D721Med (cell line): Measurements from ENCODE around the gene PRKD1.

Experiments
- DNase-seq: peaks from one replicate; pipeline ENCODE4 v3.0.0; 2011; ENCODE audit warnings: low spot score; ENCODE audit not compliant: insufficient read length
- FAIRE-seq: peaks from 2 replicates; lab custom pipeline; 2011; peaks lifted over from hg19 to GRCh38; lab: Jason Lieb, UNC
- TF ChIP-seq, protein P1 (sequence below): IDR thresholded peaks from 2 replicates; pipeline ENCODE4 v1.5.1; 2012; ENCODE audit warnings: mild to moderate bottlenecking, control low read depth; ENCODE audit not compliant: insufficient read depth; ENCODE audit errors: missing control alignments

Gene PRKD1

DNA sequence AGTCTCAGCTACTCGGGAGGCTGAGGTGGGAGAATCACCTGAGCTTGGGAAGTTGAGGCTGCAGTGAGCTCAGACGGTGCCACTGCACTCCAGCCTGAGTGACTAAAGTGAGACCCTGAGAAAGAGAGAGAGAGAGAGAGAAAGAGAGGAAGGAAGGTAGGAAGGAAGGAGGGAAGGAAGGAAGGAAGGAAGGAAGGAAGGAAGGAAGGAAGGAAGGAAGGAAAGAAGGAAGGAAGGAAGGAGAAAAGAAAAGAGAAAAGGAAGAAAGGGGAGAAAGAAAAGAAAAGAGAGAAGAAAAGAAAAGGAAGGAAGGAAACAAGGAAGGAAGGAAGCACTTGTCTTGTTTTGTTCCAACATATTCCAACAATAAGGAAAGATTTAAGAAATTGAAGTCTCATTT is 7.8 kb downstream of the PRKD1 start:
- DNase-seq (no peak), FAIRE-seq (no peak)
- TF ChIP-seq, protein P1, sequence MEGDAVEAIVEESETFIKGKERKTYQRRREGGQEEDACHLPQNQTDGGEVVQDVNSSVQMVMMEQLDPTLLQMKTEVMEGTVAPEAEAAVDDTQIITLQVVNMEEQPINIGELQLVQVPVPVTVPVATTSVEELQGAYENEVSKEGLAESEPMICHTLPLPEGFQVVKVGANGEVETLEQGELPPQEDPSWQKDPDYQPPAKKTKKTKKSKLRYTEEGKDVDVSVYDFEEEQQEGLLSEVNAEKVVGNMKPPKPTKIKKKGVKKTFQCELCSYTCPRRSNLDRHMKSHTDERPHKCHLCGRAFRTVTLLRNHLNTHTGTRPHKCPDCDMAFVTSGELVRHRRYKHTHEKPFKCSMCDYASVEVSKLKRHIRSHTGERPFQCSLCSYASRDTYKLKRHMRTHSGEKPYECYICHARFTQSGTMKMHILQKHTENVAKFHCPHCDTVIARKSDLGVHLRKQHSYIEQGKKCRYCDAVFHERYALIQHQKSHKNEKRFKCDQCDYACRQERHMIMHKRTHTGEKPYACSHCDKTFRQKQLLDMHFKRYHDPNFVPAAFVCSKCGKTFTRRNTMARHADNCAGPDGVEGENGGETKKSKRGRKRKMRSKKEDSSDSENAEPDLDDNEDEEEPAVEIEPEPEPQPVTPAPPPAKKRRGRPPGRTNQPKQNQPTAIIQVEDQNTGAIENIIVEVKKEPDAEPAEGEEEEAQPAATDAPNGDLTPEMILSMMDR, result no peak

DNA sequence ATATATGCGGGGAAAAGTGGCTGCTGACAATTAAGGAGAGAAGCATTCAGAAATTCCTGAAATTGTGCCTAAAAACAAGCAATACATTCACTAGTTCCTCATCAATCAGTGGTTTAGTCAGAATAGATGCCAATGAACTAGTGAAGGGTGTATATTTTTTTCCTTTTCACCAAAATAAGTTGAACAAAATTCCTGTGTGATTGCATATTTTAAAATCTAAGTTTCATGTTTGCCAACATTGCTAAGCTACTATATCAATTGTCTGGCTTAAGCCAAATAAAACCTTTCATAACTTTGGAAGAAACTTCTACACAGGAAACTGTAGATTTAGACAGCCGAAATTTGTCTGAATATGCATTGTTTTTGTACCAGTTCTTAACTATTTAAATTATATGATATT is 8.7 kb downstream of the PRKD1 start:
- FAIRE-seq (no peak), DNase-seq (no peak)
- TF ChIP-seq, protein P1, result no peak

DNA sequence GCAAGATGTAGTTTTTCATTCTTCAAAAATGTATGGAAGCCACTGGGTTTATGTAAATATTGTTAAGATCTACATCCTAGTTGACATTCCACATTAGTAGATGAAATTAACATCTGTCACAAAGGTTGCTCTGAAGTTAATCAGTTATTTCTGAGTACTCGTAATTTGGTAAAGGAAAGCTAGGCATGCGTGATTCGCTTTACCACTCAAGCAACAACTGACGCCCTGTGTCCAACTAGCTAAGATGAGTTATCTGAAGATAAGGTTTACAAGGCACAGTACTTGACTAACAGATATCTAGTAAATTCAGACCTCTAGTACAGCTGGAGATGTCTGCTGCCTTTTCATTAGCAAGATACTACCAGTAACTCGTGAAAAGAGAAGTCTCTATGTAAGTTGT is 14.1 kb downstream of the PRKD1 start:
- DNase-seq (no peak), FAIRE-seq (peak; percentile 55)
- TF ChIP-seq, protein P1, result no peak

DNA sequence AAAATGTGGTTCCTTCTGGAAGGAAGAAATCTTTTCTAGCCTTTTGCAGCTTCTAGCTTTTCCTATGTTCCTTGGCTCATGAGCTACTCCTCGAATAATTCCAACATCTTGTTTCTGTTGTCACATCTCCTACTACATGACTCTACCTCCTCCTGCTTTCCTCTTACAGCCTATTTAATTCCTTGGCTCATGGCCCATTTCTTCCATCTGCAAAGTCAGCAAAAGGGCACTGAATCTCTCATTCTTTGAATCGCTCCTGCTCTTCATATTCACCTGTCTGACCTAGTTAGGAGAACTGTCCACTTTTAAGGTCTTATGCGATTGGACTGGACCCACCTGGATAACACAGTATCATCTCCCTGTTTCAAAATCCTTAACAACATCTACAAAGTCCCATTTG is 15.8 kb downstream of the PRKD1 start:
- no peak for FAIRE-seq
- TF ChIP-seq, protein P1, result no peak
- no peak for DNase-seq

DNA sequence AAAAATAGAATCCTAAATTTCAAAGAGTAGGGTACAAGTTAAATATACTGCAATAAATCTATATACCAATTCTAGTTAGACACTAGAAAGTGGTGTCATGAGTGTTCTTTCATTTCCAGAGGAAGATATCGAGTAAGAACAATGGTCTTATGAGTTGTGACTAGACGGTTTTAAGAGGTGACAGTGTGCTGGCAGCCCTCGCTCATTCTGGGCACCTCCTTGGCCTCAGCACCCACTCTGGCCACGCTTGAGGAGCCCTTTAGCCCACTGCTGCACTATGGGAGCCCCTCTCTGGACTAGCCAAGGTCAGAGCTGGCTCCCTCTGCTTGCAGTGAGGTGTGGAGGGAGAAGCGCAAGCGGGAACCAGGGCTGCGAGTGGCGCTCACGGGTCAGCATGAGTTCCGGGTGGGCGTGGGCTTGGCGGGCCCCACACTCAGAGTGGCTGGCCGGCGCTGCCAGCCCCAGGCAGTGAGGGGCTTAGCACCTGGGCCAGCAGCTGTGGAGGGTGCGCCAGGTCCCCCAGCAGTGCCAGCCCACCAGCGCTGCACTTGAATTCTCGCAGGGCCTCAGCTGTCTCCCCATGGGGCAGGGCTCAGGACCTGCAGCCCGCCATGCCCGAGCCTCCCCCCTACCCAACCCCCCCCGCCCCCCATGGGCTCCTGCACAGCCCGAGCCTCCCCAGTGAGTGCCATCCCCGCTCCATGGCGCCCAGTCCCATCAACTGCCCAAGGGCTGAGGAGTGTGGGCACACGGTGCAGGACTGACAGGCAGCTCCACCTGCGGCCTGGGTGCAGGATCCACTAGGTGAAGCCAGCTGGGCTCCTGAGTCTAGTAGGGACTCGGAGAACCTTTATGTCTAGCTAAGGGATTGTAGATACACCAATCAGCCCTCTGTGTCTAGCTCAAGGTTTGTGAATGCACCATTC is 18.7 kb downstream of the PRKD1 start:
- FAIRE-seq (no peak), DNase-seq (no peak)
- TF ChIP-seq, protein P1, result no peak

DNA sequence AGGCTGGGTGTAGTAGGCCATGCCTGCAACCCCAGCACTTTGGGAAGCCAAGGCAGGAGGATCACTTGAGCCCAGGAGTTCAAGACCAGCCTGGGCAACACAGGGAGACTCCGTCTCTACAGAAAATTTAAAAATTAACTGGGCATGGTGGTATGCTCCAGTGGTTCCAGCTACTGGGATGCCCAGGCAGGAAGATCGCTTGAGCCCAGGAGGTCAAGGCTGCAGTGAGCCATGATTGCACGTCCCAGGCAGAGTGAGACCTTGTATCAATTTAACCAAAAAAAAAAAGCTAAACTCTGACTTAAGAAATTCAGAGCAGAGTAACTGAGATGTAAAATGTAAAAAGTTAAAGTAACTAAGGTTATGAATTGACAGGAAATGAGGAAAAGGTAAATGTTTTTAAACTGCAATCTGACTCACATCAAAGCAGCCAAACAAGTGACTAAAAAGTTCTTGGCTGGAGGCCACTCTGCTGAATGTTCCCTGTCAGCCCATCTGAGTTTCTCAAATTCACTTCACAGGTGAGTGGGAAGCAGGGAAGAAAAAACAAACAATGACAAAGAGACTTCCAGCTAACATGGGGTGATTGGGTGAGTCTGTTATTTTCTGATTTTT is 21.3 kb downstream of the PRKD1 start:
- TF ChIP-seq, protein P1, result no peak
- FAIRE-seq, result no peak
- DNase-seq, result no peak

DNA sequence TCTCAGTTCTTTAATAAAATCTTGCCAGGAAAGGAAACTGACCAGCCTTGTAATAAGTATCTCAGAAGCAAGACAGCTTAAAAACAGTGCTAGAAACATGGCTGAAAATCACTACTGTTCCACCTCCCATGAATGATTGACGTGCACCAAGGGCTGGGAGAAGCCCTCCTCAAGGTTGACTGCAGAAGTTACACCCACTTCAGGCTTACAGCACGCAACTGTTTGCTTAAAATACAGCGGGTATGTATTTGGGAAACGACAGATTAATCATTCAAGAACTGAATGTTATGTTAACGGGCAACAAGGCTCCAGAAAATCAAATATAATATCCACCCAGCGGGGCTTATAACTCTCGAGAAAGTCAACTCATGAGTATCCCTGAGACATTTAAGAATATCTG is 22.1 kb downstream of the PRKD1 start:
- FAIRE-seq, result no peak
- no peak for DNase-seq
- TF ChIP-seq, protein P1, result no peak
